ENCODE data around the gene EPHA2.
"Not testable (repeated sequence)": the region's sequence is repeated elsewhere in the genome, so short reads cannot be mapped to it uniquely, and the experiment has no call there.

Gene EPHA2

DNA sequence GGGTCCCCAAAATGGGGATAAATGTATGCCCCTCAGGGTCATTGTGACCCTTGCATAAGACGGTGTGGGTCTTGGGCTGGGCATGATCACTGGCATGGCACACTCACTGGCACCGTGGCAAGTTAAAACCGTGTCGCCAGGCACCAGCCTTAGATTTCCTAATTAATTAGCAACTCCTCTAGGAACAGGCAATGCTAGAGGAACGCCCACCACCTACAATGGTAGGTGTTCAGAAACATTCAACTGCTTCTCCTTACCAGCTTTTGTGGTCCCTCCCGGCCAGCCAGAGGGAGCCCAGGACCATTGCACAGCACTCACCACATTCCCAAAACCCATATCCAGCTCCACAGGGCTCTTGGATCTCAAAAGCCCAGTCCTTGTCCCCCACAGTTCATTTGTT, 36.4 kb downstream of the EPHA2 start:
- no peak for DNase-seq (ENCODE audit: low read depth in 2 of 2)

GRCh38 chr1:16118706-16119105, 37.2 kb downstream of the EPHA2 start:
- DNase-seq (ENCODE audit: low read depth in 2 of 2): no peak

- DNase-seq (ENCODE audit: low read depth in 2 of 2): no peak
These were observed 37.9 kb downstream of the EPHA2 start for GRCh38 chr1:16117936-16118335.

DNA sequence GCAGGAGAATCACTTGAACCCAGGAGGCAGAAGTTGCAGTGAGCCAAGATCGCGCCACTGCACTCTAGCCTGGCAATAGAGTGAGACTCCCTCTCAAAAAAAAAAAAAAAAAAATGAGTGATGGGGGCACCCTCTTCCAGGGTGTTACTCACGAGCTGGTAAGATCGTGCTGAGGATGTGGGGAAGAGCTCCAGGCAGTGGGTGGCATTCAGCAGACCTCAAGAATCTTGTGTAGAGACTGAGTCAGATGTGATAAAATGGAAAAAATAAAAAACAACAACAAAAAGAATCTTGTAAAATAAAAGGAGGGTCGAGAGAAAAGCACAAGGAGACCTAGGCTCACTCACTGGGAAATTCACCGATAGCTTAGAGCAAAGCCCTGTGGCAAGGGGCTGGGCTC, 38.5 kb downstream of the EPHA2 start:
- DNase-seq (ENCODE audit: low read depth in 2 of 2): no peak

DNA sequence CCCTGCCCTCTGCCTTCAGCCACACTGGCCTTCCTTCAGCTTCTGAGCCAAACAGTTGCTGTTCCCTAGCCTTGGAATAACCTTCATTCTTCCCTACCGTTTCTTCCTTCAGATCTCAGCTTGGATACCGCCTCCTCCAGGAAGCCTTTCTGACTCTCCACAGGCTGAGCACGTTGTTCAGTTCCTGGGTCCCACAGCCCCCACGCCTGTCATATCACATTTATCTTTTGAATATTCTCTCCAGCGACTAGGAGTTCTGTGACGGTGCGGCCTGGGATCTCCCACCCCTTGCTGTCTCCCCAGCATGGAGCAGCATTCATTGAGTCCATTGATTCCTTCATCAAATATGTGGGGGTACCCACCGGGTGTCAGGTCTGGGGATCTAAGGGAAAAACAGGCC, 39.2 kb downstream of the EPHA2 start:
- DNase-seq (ENCODE audit: low read depth in 2 of 2): no peak

GRCh38 chr1:16116002-16116401, 39.9 kb downstream of the EPHA2 start:
- no peak for DNase-seq (ENCODE audit: low read depth in 2 of 2)

DNA sequence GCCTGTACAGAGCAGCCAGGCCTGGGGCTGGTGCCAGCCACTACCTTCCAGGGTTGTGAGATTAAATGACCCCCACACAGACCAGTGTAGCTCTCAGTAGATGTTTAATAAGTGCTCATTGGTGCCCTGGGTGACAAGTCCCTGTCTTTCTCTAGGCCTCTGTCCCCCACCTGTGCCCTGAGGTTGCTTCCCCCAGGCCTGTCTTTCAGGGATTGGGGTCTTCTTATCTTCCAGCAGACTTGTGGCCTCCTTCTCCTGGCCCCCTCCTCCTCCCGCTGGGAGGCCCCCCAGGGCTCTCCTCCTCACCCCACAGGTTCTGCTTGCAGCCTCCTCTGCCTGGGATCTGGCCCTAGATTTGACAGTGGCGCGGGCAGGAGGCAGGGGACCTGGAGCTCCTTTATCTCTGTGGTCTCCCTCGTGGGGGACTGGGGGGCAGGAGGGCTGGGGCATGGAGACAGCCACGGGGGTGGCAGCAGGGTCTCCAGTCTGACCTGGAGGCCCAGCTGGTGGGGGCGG, 40.3 kb downstream of the EPHA2 start:
- no peak for DNase-seq (ENCODE audit: low read depth in 2 of 2)

- no peak for DNase-seq (ENCODE audit: low read depth in 2 of 2)
These were observed 41.1 kb downstream of the EPHA2 start for GRCh38 chr1:16114527-16115467.

- DNase-seq (ENCODE audit: low read depth in 2 of 2): no peak
These were observed 43.0 kb downstream of the EPHA2 start for GRCh38 chr1:16112596-16113555.

DNA sequence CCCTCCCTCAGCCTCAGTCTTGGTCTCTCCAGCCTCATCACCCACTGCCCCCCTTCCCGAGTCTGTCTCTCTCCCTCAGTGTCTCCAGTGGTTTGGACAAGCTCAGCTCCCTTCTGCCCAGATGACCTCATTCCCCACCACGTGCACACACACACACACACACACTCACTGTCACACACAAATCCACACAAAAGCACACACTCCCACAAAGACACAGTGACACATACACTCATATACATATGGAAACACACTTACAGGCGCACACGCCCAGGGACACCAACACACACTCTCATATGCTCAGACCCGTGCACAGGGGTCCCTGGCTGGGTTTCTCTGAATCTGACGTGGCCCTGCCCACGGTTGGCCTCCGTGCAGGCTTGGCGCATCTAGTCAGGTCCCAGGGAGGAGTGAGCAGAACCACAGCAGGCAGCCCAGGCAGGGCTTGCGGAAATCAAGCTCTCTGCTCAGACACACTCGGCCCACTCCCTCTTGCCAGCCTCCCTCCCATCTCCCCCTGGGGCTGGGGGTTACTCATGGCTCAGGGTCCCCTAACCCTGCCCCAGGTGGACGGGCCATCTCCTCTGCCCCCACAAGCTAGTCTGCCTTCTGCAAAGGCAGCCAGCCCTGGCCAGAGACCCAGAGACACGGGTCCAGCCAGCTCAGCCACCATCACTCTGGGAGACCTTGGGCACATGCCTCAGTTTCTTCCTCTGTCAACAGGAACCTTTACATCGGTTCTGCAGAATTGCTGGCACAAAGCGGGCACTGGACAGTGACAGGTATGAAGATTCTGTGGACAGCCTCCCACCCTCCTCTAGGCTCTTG, 43.9 kb downstream of the EPHA2 start:
- no peak for DNase-seq (ENCODE audit: low read depth in 2 of 2)

- DNase-seq (ENCODE audit: low read depth in 2 of 2): no peak
These were observed 45.0 kb downstream of the EPHA2 start for GRCh38 chr1:16110884-16111283.

DNA sequence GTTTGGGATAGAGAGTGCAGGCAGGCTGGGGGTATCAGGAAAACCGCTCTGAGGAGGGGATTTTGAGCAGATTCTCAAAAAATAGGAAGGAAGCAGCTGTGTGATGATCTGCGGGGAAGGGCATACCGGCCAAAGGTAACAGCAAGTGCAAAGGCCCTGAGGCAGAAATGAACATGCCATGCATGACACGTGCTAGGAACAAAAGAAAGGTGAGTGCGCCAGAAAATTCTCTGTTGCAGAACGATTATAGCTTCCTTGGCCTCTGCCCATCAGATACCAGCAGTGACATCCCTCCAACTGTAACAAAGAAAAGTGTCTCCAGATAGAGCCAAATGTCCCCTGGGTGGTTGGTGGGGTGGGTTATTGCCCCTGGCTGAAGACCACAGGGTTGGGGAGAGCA, 45.4 kb downstream of the EPHA2 start:
- DNase-seq (ENCODE audit: low read depth in 2 of 2): no peak

DNA sequence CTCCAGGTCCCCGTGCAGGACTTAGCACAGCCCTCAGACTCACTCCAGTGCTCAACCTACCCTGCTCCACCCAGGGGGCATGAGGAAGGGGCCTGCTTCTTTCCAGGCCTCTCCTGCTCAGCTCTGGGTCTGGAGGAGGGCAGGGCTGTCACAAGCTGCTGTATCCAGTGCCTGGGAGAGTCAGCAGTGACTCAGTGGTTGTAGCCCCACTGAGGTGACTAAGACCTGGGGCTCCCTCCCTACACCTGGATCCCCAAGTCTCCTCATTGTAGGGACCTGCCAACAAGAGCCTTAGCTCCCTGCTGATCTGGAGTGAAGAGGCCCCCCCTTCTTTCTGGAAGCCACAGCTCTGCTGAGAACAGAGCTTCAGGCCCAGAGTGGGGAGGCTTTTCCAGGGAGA, 46.3 kb downstream of the EPHA2 start:
- DNase-seq (ENCODE audit: low read depth in 2 of 2): no peak

- DNase-seq (ENCODE audit: low read depth in 2 of 2): not testable (repeated sequence)
These were observed 48.8 kb downstream of the EPHA2 start for GRCh38 chr1:16107039-16107438.

DNA sequence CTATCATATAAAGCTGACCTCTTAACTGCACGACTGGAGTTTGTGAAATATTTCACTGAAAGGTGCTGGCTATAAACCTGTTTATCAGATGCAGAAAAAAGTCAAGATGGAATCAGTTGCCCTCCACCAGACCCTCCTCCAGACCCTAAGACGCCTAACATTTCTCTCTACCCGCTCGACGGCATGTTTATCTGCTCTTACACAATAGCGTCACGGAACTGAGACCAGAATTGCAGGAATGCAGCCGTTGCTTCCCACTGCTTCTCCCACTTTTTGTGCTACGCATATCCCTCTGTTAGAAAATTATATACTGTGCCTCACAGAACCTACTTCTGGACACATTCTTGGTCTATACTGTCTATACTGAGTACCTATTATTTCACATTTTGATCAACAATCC, 54.2 kb downstream of the EPHA2 start:
- no peak for DNase-seq (ENCODE audit: low read depth in 2 of 2)

DNA sequence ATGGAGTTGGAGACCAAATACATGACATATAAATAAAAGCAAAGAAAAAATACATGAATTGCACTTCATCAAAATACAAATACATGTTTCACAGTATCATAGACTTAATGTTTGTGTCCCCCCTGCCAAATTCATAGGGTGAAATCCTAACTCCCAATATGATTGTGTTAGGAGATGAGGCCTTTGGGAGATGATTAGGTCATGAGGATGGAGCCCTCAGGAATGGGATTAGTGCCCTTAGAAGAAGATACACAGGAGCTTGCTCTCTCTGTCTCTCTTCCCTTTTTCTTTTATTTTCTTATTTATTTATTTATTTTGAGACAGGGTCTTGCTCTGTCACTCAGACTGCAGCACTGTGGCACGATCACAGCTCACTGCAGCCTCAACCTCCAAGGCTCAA, 56.5 kb downstream of the EPHA2 start:
- no peak for DNase-seq (ENCODE audit: low read depth in 2 of 2)

GRCh38 chr1:16095447-16095846, 60.4 kb downstream of the EPHA2 start:
- DNase-seq (ENCODE audit: low read depth in 2 of 2): no peak

DNA sequence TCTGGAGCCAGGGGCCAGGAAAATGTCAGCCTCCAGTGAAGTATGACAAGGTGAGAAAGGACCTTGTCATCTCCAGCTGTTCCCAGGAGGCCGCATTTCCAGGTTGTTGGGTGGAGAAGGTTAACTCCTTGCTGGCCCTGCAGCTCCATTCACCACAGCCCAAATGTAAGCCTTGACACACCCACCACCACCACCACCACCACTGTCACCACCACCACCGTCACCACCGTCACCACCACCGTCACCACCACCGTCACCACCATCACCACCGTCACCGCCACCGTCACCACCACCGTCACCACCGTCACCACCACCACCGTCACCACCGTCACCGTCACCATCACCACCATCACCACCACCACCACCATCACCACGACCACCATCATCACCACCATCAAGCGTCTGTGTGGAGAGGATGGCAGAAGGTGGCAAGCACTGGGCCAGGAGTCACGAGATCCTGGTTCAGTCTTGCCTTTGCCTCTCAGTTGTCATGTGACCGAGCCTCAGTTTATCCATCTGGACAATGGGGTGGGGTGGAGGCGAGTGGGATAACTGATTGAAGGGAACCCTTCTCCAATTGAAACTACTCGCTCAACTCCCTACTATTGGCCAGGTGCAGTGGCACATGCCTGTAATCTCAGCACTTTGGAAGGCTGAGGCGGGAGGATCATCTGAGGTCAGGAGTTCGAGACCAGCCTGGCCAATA, 61.3 kb downstream of the EPHA2 start:
- DNase-seq (ENCODE audit: low read depth in 2 of 2): no peak

- DNase-seq (ENCODE audit: low read depth in 2 of 2): no peak
These were observed 62.3 kb downstream of the EPHA2 start for GRCh38 chr1:16093611-16094010.

GRCh38 chr1:16092923-16093511, 62.9 kb downstream of the EPHA2 start:
- no peak for DNase-seq (ENCODE audit: low read depth in 2 of 2)

Data from stimulated activated CD4-positive, alpha-beta T cell treated with anti-CD3 and anti-CD28 coated beads, Interleukin-4, amount 100 ng/mL, for 48 hours (primary cell).